Mucosa of descending colon (tissue), 3 donors: ENCODE data around the gene NAT8L. TPM values are rescaled to one million over a fixed set of nuclear protein-coding genes. Genes with fewer than 3 reads are reported as not detected.

ENCODE experiments used
- ATAC-seq: fragments of 200-7000 bp; cut with Tn5 transposase; one replicate; pipeline ENCODE4 v1.9.1; 2020; ENCODE audit warnings: mild to moderate bottlenecking, moderate library complexity
- DNase-seq, 3 donors: peaks; one replicate each; pipeline ENCODE4 v3.0.0-alpha.2; 2020
- H3K36me3 ChIP-seq: fragments of 200-600 bp; one replicate; pipeline ENCODE4 v1.8.0; 2021; ENCODE audit warnings: low read depth, mild to moderate bottlenecking
- H3K4me1 ChIP-seq: fragments of 200-600 bp; one replicate; pipeline ENCODE4 v1.8.0; 2021; ENCODE audit warnings: low read depth, mild to moderate bottlenecking
- H3K4me3 ChIP-seq: fragments of 200-600 bp; one replicate; pipeline ENCODE4 v1.8.0; 2021; ENCODE audit warnings: mild to moderate bottlenecking
- H3K9me3 ChIP-seq: fragments of 200-600 bp; one replicate; pipeline ENCODE4 v1.8.0; 2021; ENCODE audit warnings: mild to moderate bottlenecking
- CTCF ChIP-seq: fragments of 200-600 bp; IDR thresholded peaks from one replicate; pipeline ENCODE4 v1.8.0; 2022; ENCODE audit warnings: antibody characterized with exemption, mild to moderate bottlenecking
- intact Hi-C, 2 donors: fragments of 100-400 bp; cut with DNase I in 1 of 2; cut with micrococcal nuclease in 1 of 2; formaldehyde crosslinking; loops; one replicate each; pipeline versions ENCODE4 v1.11.0 to v1.11.1; 2022; cut with DNase I, micrococcal nuclease
- total RNA-seq, 3 donors: library from RNA; stranded (reverse); fragmentation: NEBNext Ultra II Directional in 2 of 3; extraction: Animal tissue kit (Norgen Biotek cat#: 25700) in 2 of 3; gene quantifications; one replicate each; pipeline versions ENCODE4 v1.2.1 to v1.2.4, GENCODE V29; 2021 to 2023
- donor health status: DM: no; HTN: no; CAD: no; lungs with moderate emphysema.
- donor health status: DM: no; HTN: no; CAD: no.
- donor health status: DM: no; HTN: yes; CAD: no.

NAT8L gene
- total RNA-seq, 3 donors from 2014 or later: 0.24 to 0.66 (median 0.26) TPM

DNA sequence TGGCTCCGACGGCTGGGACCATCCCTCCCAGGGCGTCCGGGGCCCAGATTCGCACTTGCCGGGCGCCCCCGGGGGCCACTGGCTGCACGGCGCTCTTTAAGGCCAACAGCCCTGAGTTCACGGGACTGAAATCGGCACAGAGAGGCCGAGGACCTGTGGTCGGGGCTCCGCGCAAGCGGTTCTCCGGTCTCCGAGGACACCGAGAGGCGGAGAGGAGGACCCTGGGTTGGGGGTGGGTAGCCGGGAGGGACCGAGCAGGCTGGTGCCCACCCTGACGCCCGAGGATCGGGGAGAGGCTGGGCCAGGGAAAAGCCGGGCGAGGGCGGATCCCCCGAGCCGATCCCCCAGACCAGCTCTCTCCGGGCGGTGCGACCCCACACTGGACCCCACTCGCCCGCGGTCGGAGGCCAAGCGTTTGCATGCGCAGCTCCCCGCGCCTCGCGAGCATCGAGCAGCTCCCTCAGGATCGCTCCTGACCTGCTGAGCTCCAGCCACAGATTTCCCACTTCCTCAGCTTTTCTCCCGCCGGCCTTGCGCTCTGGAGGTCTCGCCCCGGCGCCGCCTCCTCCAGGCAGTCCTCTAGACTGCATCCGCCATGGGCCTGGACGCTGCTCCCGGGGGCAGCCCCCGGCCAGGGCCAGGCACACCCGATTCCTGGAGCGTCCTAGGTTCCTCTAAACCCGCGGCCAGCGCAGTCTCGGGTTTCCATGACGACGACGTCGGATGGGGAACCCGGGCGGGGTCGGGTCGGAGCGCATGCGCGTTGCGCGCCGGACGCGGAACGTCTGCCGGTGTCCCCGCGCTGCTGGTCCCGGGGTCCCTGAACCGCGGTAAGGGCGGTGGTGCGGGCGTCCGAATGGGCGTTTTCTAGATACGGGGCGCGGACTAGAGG lies 17.6 kb upstream of the NAT8L start:
- peak; percentile 82 to 92 (median 88) for DNase-seq
- intact Hi-C loops: no loop called here

GRCh38 chr4:2042204-2042946 lies 16.8 kb upstream of the NAT8L start:
- no peak for TF ChIP-seq CTCF
- H3K4me1 ChIP-seq: peaks cover 8% of the 10 kb centered on the region
- H3K4me3 ChIP-seq: peak overlapping the region; percentile 46
- DNase-seq: peak in 2 of 3 donors; percentile 35 to 67
- peak; percentile 67 for ATAC-seq
- H3K36me3 ChIP-seq: no peaks in the 10 kb centered on the region
- intact Hi-C loops: no loop called here
- H3K9me3 ChIP-seq: no peaks in the 10 kb centered on the region

More for the DNA sequence above, 17.6 kb upstream of the NAT8L start:
- peak; percentile 79 for ATAC-seq
- Histone ChIP-seq H3K36me3 (no peaks in the 10 kb centered on the region), H3K4me1 (peaks cover 8% of the 10 kb centered on the region), H3K9me3 (no peaks in the 10 kb centered on the region), H3K4me3 (peak overlapping the region; percentile 46)
- TF ChIP-seq CTCF: no peak

GRCh38 chr4:2042947-2043395 lies 16.2 kb upstream of the NAT8L start:
- Histone ChIP-seq H3K9me3 (no peaks in the 10 kb centered on the region), H3K36me3 (no peaks in the 10 kb centered on the region), H3K4me3 (no peak overlapping the region), H3K4me1 (peaks cover 8% of the 10 kb centered on the region)
- ATAC-seq: no peak
- no peak for TF ChIP-seq CTCF
- intact Hi-C loops: no loop called here
- no peak for DNase-seq

- intact Hi-C loops: no loop called here
- H3K4me3 ChIP-seq: no peak overlapping the region
- ATAC-seq: no peak
- peaks cover 8% of the 10 kb centered on the region for H3K4me1 ChIP-seq
- H3K9me3 ChIP-seq: no peaks in the 10 kb centered on the region
- no peak for TF ChIP-seq CTCF
- DNase-seq: no peak
- no peaks in the 10 kb centered on the region for H3K36me3 ChIP-seq
Measured at GRCh38 chr4:2043396-2044118, 15.6 kb upstream of the NAT8L start.

DNA sequence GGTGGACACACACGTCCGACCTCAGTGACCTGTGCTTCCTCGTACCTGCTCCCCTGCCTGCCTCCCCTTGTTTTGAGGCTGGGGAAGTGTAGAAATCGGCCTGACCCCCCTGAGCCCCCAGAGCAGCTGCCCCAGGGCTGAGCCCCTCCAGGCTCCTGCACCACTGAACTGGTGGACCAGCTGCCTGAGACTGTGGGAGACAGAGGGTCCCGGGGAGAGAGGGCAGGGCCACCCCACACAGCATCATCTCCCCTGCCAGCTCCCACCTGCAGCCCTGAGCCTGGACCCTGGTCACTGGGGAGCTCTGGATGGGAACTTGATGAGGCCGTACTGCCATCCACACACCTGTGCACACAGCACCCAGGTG lies 15.0 kb upstream of the NAT8L start:
- H3K36me3 ChIP-seq: no peaks in the 10 kb centered on the region
- DNase-seq (no peak), ATAC-seq (no peak)
- TF ChIP-seq CTCF: no peak
- peaks cover 8% of the 10 kb centered on the region for H3K4me1 ChIP-seq
- intact Hi-C loops: no loop called here
- no peaks in the 10 kb centered on the region for H3K9me3 ChIP-seq
- no peak overlapping the region for H3K4me3 ChIP-seq
